ENCODE data around the gene DCPS. TPM values are rescaled to one million over a fixed set of nuclear protein-coding genes. Genes with fewer than 3 reads are reported as not detected.
A peak's percentile ranks its signal among the peaks of the same experiment; 100 is the strongest.
"Not testable (repeated sequence)": the region's sequence is repeated elsewhere in the genome, so short reads cannot be mapped to it uniquely, and the experiment has no call there.

DCPS gene
- total RNA-seq, 6 experiments from 2014 or later = 19.0 to 26.6 (median 24.3) TPM

GRCh38 chr11:126345283-126345682 is 41.4 kb downstream of the DCPS start:
- peaks cover 58% of the 10 kb centered on the region for H3K4me1 Mint-ChIP-seq (ENCODE audit: low read depth)
- H3K4me3 Mint-ChIP-seq = no peak overlapping the region
- H3K27me3 Mint-ChIP-seq (ENCODE audit: insufficient read depth) = no peaks in the 10 kb centered on the region; the same call in none of the 2 replicates
- H3K36me3 Mint-ChIP-seq (ENCODE audit: low read depth) = peaks cover 24% of the 10 kb centered on the region
- peak overlapping the region; percentile 90; the same call in 1 of the 2 replicates for H3K27ac Mint-ChIP-seq
- DNase-seq = no peak
- H3K9me3 Mint-ChIP-seq = no peaks in the 10 kb centered on the region
- no peak for TF ChIP-seq CTCF (IDR thresholded peaks at IDR 0.05)

GRCh38 chr11:126345759-126346585 is 42.1 kb downstream of the DCPS start:
- Mint-ChIP-seq H3K27ac (peak overlapping the region; percentile 90), H3K36me3 (ENCODE audit: low read depth) (peaks cover 25% of the 10 kb centered on the region), H3K27me3 (ENCODE audit: insufficient read depth) (no peaks in the 10 kb centered on the region; the same call in none of the 2 replicates), H3K4me1 (ENCODE audit: low read depth) (peaks cover 58% of the 10 kb centered on the region), H3K9me3 (no peaks in the 10 kb centered on the region), H3K4me3 (peak overlapping the region; percentile 59)
- DNase-seq = peak; percentile 75
- no peak for TF ChIP-seq CTCF (IDR thresholded peaks at IDR 0.05)

GRCh38 chr11:126346586-126346940 is 42.7 kb downstream of the DCPS start:
- Mint-ChIP-seq H3K27me3 (ENCODE audit: insufficient read depth) (no peaks in the 10 kb centered on the region; the same call in 1 of the 2 replicates), H3K9me3 (no peaks in the 10 kb centered on the region), H3K4me3 (peak overlapping the region; percentile 59), H3K27ac (peak overlapping the region; percentile 90), H3K4me1 (ENCODE audit: low read depth) (peaks cover 54% of the 10 kb centered on the region), H3K36me3 (ENCODE audit: low read depth) (peaks cover 21% of the 10 kb centered on the region)
- no peak for TF ChIP-seq CTCF (IDR thresholded peaks at IDR 0.05)
- DNase-seq = no peak

GRCh38 chr11:126346946-126347345 is 43.1 kb downstream of the DCPS start:
- H3K27me3 Mint-ChIP-seq (ENCODE audit: insufficient read depth); H3K4me3 Mint-ChIP-seq; H3K9me3 Mint-ChIP-seq; DNase-seq: not testable (repeated sequence)
- Mint-ChIP-seq H3K4me1 (ENCODE audit: low read depth) (peaks cover 51% of the 10 kb centered on the region), H3K36me3 (ENCODE audit: low read depth) (peaks cover 21% of the 10 kb centered on the region), H3K27ac (peak overlapping the region; percentile 90)

- no peak for DNase-seq
- Mint-ChIP-seq H3K4me1 (ENCODE audit: low read depth) (peaks cover 54% of the 10 kb centered on the region), H3K36me3 (ENCODE audit: low read depth) (peaks cover 29% of the 10 kb centered on the region), H3K9me3 (no peaks in the 10 kb centered on the region), H3K27ac (peak overlapping the region; percentile 69), H3K4me3 (no peak overlapping the region), H3K27me3 (ENCODE audit: insufficient read depth) (no peaks in the 10 kb centered on the region; the same call in 1 of the 2 replicates)
- no peak for TF ChIP-seq CTCF (IDR thresholded peaks at IDR 0.05)
These were observed 44.1 kb downstream of the DCPS start for GRCh38 chr11:126347751-126348668.
